Stimulated activated CD4-positive, alpha-beta T cell treated with anti-CD3 and anti-CD28 coated beads, Interleukin-15, amount 100 ng/mL, for 48 hours (primary cell): Measurements from ENCODE around the gene GALNT7.
A peak's percentile ranks its signal among the peaks of the same experiment; 100 is the strongest.

ENCODE experiments used
- DNase-seq, 2 donors: peaks; one replicate each; pipeline ENCODE4 v3.0.0-alpha.2; 2020; ENCODE audit warnings: low read depth in 2 of 2

The GALNT7 gene

GRCh38 chr4:173301518-173302201 is 133.0 kb downstream of the GALNT7 start:
- DNase-seq: peak in 1 of 2 donors; percentile 6

- no peak for DNase-seq
Observed at GRCh38 chr4:173307778-173308177, 139.2 kb downstream of the GALNT7 start.

DNA sequence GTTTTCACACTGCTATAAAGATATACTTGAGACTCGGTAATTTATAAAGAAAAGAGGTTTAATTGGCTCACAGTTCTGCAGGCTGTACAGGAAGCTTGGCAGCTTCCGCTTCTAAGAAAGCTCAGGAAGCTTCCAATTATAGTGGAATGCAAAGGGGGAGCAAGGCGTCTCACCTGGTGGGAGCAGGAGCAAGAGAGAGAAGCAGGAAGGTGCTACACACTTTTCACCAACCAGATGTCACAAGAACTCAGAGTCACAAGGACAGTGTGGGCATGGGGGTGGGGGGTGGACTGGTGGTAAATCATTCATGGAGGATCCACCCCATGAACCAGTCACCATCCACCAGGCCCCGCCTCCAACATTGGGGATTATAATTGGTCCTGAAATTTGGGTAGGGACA is 142.8 kb downstream of the GALNT7 start:
- no peak for DNase-seq

DNA sequence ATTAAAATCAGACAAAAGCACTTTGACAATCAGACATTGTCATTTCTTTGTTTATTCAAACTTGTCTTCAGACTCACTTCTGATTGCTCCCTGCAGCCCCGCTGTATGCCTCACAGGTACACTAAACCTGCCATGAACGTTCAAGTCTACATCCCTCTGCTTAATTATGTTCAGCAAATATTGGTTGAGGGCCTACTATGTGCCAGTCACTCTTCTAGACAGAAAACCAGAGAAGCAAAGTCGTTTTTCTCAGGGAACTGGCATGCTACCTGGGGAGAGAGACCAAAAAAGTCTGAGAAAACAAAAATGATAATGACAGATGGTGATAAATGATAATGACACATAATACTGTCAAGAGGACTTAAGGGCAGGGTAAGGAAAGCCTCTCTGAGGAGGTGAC is 146.1 kb downstream of the GALNT7 start:
- no peak for DNase-seq

GRCh38 chr4:173316060-173316459 is 147.4 kb downstream of the GALNT7 start:
- DNase-seq: no peak

- no peak for DNase-seq
Observed at GRCh38 chr4:173317004-173317403, 148.4 kb downstream of the GALNT7 start.

GRCh38 chr4:173318240-173318639 is 149.6 kb downstream of the GALNT7 start:
- no peak for DNase-seq

DNA sequence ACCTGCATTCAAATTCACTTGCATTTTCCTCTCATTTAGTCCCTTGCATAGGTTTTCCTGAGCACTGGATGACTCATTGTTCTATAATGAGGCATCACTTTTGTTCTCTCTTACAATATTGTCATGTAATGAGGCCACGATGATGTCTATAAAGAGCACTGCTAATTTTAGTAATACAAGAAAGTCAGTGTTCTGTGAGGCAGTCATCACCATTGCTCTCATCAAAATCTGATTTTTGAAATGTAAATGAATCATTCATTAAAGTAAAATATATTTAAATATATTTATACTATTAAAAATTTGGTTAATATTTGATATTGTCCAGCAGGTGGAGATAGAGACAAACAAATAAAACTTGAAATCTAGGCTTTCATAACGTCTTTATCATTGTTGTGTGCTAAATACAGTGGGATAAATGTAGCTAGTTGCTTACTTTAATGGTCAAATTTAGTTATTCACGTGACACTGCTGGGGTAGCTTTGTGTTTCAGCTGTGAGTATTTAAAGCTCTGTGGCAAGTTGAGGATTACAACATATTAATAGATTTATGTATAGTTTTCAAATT is 150.1 kb downstream of the GALNT7 start:
- DNase-seq: no peak

DNA sequence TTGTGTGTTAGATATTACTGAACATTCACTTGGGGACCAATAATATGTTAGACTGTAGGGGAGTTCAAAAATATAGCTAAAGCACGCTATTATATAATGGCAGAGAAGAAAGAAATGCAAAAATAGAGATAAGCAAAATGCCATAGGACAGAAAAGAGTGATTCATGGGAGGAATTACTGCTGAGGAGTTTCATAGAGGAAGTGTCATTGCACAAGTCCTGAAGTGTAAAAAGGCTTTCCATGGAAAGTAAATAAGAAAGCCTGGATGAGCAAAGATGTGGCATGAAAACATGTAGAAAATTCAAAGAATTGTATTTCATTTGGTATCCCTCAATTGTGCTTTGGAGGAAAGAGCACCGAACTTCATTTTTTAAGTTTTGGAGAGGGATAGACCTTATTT is 151.1 kb downstream of the GALNT7 start:
- DNase-seq: no peak

DNA sequence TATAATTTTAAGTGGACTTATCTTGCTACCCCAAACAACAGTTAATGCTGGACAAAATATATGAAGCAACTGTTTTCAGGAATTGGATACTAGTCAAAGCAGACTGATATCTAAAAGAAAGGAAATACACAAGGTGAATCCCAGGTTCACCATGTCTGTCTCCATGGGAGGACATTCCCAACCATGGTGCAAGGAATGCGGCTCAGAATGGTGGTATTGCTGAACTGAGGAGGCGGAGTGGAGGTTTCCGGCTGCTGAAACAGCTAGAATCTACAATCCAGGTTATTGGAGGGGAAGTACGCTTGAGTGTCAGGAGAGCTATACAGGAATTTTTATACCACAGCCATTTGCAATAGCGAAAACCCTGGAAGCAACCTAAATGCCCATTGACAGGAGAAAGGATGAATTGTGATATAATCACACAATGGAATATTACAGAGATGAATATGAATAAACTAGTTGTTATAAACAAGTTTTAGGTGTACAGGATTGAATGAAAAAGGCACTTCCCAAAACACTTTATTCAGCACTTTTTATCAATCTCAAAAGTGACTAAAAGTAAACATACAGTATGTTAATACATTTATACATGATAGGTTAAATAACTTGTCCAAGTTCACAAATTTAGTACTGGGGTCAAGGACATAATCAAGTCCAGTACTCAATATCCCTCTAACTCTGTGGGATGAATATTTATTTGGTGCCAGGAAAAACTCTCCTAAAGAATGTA is 156.6 kb downstream of the GALNT7 start:
- no peak for DNase-seq

GRCh38 chr4:173328236-173328901 is 159.8 kb downstream of the GALNT7 start:
- DNase-seq: no peak

DNA sequence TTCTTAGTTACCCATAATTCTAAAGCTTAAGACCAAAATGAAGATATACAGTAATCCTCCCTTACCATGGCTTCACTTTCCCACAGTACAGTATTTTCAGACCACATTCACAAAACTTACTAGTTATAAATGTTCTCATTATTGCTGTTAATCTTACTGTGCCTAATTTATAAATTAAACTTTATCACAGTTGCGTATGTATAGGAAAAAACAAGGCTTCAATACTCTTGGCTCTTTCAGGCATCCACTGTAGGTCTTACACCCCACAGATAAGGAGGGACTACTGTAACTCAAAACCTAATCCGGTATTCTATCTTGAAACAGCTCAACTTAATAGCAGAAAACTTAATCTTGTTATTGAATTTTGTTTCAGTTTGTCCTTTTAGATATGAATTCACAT is 162.0 kb downstream of the GALNT7 start:
- DNase-seq: no peak

DNA sequence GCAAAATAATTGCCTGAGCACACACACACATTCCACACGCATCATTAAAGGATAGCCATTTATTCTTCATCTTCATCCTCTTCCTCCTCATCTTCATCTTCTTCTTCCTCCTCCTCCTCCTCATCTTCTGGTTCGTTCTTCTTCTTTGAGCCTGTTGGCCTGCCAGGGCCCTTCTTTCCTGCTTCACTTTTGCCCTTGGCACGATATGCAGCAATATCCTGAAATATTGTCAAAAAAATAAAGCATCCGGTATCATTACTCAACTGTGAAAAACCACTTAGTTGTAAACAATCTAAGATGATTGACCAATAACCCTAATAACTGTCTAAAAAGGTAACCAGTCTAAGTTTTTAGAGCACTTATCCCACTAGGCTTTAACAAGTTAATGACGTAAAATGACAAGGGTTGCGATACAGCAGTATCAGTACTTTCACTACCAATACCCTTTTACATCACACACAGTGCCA is 163.4 kb downstream of the GALNT7 start:
- no peak for DNase-seq

GRCh38 chr4:173332963-173333657 is 164.5 kb downstream of the GALNT7 start:
- peak in 1 of 2 donors; percentile 4 for DNase-seq

- peak in 1 of 2 donors; percentile 14 for DNase-seq
Observed at GRCh38 chr4:173333658-173334084, 165.1 kb downstream of the GALNT7 start.

GRCh38 chr4:173334085-173334890 is 165.7 kb downstream of the GALNT7 start, which contains the start of gene HMGB2:
Gene HMGB2, minus strand, starts transcription at chr4:173334358. Its CDS starts 709 bp downstream, at chr4:173333649.
- DNase-seq: peak; percentile 99 to 100

GRCh38 chr4:173334891-173335752 is 166.5 kb downstream of the GALNT7 start:
- peak in 1 of 2 donors; percentile 36 for DNase-seq

GRCh38 chr4:173337463-173337862 is 168.9 kb downstream of the GALNT7 start:
- no peak for DNase-seq

DNA sequence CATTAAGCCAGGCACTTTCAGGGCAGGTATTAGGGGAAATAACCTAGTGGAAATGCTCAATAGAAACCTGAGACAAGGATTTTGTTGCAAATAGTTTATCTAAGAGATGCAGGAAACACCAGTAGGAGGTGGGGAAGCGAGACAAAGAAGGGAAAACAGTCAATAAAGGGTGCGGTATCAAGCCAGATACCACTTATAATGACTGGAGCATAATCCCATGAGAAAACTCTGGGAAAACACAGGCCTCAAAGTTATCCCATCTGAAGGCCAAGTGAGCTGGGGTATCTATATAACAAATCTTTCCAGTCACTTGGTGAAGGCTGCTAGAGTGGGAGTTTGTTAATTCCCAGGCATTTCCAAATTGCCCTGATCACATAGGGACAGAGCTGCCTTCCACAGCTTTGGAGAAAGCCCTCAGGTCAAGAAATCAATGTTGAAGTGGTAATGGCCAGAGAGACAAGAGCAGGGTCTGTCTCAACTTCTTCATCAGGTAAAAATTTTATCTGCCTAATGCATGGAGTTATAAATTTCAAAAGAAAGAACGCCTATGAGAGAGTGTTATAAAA is 175.3 kb downstream of the GALNT7 start:
- DNase-seq: no peak
